Measurements from ENCODE around the gene KIAA0753. TPM values are rescaled to one million over a fixed set of nuclear protein-coding genes. Genes with fewer than 3 reads are reported as not detected.

Gene KIAA0753
- total and polyA plus RNA-seq, 10 of the 15 experiments (the other 5 are each of a cell fraction or from before 2014, with no cell fraction given): 2.2 to 15.2 (median 7.7) TPM

DNA sequence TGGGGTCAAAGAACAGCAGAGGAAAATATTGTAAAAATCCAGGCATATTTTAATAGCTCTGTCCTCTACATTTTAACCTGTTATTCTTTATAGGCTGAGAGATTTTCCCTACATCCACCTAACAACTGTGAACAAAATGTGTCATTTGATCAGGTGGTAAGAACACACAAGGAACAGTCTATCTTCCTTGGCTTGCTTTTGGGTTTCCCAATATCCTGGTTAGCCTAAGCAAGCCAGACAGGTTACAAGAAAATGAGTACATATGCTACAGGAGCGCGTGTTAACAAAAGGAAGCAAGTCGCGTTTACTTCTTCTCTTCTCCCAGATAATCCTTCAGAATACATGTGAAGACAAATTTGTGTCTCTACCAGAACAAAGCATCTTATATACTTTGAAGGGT, 53.2 kb downstream of the KIAA0753 start:
- RAD21 ChIA-PET (ENCODE audit: unreplicated experiment): no interaction called here

DNA sequence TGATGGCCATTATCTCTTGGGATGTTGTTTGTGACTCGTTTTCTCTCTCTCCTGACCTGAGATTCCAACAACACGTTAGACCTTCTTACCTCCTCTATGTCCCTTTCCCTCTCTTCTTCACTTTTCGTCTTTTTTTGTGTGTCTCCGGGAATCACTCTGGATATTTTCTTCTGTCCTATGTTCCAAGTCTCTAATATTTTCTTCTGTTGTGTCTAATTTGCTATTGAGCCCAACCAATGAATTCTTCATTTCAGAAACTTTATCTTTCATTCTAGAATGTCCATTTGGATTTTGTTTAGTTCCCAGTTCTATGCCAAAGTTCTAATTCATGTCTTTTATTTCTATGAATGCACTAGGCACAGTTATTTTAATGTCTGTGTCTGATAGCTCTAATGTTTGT, 57.1 kb downstream of the KIAA0753 start:
- H3K27ac ChIP-seq (ENCODE audit: control insufficient read depth, insufficient read depth): no peak overlapping the region
- peaks cover 0 to 16% of the 10 kb centered on the region in 2 experiments; a peak in 3 of 4 replicates for H3K36me3 ChIP-seq (ENCODE audit: control insufficient read depth in 2 of 2, insufficient read depth in 2 of 2, low read length in 1 of 2)
- no peaks in the 10 kb centered on the region for H3K27me3 ChIP-seq (replicated peaks in 1 of 2; ENCODE audit: control insufficient read depth in 2 of 2, insufficient read depth in 2 of 2, low read length in 1 of 2)
- H3K79me2 ChIP-seq (ENCODE audit: control insufficient read depth, insufficient read depth, low read length): no peaks in the 10 kb centered on the region
- H3K4me2 ChIP-seq (ENCODE audit: control insufficient read depth, insufficient read depth): no peak overlapping the region
- DNase-seq (ENCODE audit: low read depth, low spot score) (no peak), ATAC-seq (no peak), FAIRE-seq (no peak)
- in situ Hi-C loops (cut with MboI): no loop called here
- 98% methylated on average over 4 of the region's 4 CpGs for WGBS (ENCODE audit: insufficient coverage, insufficient replicate concordance, low lambda C conversion rate, missing lambda C conversion rate)
- RAD21 ChIA-PET (ENCODE audit: unreplicated experiment): no interaction called here
- CTCF ChIA-PET: no interaction called here
- SMC1A ChIA-PET (ENCODE audit: uncharacterized antibody, unreplicated experiment): no interaction called here
- H2AFZ ChIP-seq (ENCODE audit: control insufficient read depth, low read depth, low read length): no peak overlapping the region
- TF ChIP-seq ASH2L (IDR thresholded peaks at IDR 0.05; ENCODE audit: borderline replicate concordance, low read depth): no peak
- TF ChIP-seq EGR1 (IDR thresholded peaks at IDR 0.05; ENCODE audit: borderline replicate concordance in 1 of 2, low read depth in 2 of 2, low read length in 2 of 2): no peak
- TF ChIP-seq, protein P1, sequence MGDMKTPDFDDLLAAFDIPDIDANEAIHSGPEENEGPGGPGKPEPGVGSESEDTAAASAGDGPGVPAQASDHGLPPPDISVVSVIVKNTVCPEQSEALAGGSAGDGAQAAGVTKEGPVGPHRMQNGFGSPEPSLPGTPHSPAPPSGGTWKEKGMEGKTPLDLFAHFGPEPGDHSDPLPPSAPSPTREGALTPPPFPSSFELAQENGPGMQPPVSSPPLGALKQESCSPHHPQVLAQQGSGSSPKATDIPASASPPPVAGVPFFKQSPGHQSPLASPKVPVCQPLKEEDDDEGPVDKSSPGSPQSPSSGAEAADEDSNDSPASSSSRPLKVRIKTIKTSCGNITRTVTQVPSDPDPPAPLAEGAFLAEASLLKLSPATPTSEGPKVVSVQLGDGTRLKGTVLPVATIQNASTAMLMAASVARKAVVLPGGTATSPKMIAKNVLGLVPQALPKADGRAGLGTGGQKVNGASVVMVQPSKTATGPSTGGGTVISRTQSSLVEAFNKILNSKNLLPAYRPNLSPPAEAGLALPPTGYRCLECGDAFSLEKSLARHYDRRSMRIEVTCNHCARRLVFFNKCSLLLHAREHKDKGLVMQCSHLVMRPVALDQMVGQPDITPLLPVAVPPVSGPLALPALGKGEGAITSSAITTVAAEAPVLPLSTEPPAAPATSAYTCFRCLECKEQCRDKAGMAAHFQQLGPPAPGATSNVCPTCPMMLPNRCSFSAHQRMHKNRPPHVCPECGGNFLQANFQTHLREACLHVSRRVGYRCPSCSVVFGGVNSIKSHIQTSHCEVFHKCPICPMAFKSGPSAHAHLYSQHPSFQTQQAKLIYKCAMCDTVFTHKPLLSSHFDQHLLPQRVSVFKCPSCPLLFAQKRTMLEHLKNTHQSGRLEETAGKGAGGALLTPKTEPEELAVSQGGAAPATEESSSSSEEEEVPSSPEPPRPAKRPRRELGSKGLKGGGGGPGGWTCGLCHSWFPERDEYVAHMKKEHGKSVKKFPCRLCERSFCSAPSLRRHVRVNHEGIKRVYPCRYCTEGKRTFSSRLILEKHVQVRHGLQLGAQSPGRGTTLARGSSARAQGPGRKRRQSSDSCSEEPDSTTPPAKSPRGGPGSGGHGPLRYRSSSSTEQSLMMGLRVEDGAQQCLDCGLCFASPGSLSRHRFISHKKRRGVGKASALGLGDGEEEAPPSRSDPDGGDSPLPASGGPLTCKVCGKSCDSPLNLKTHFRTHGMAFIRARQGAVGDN (IDR thresholded peaks at IDR 0.05): no peak
- TF ChIP-seq, protein P2, sequence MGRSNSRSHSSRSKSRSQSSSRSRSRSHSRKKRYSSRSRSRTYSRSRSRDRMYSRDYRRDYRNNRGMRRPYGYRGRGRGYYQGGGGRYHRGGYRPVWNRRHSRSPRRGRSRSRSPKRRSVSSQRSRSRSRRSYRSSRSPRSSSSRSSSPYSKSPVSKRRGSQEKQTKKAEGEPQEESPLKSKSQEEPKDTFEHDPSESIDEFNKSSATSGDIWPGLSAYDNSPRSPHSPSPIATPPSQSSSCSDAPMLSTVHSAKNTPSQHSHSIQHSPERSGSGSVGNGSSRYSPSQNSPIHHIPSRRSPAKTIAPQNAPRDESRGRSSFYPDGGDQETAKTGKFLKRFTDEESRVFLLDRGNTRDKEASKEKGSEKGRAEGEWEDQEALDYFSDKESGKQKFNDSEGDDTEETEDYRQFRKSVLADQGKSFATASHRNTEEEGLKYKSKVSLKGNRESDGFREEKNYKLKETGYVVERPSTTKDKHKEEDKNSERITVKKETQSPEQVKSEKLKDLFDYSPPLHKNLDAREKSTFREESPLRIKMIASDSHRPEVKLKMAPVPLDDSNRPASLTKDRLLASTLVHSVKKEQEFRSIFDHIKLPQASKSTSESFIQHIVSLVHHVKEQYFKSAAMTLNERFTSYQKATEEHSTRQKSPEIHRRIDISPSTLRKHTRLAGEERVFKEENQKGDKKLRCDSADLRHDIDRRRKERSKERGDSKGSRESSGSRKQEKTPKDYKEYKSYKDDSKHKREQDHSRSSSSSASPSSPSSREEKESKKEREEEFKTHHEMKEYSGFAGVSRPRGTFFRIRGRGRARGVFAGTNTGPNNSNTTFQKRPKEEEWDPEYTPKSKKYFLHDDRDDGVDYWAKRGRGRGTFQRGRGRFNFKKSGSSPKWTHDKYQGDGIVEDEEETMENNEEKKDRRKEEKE (IDR thresholded peaks at IDR 0.05): no peak
- H3K4me3 ChIP-seq: no peak overlapping the region
- H3K4me1 ChIP-seq (ENCODE audit: control insufficient read depth, insufficient read depth, low read length): no peaks in the 10 kb centered on the region
- peaks cover 1% of the 10 kb centered on the region; the same call in 2 of the 3 replicates for H3K9me3 ChIP-seq (replicated peaks; ENCODE audit: control insufficient read depth, insufficient read depth, low read length)
- H4K20me1 ChIP-seq (ENCODE audit: control insufficient read depth, insufficient read depth): no peaks in the 10 kb centered on the region
- H3K9ac ChIP-seq (ENCODE audit: control insufficient read depth, insufficient read depth, low read length): no peak overlapping the region
- no TSS peak for BruUV-seq (replicated peaks)
- intact Hi-C loops (cut with micrococcal nuclease; ENCODE audit: unreplicated experiment): no loop called here
- POLR2A ChIA-PET: no interaction called here

More for the DNA sequence above, 53.2 kb downstream of the KIAA0753 start:
- intact Hi-C loops (cut with micrococcal nuclease; ENCODE audit: unreplicated experiment) (no loop called here), in situ Hi-C loops (cut with MboI) (no loop called here)
- TSS peak; percentile 20 for BruUV-seq (replicated peaks)
- H3K27ac ChIP-seq (ENCODE audit: control insufficient read depth, insufficient read depth): no peak overlapping the region
- no peaks in the 10 kb centered on the region for H4K20me1 ChIP-seq (ENCODE audit: control insufficient read depth, insufficient read depth)
- POLR2A ChIA-PET: interaction anchor here (0.9 kb wide), 1 partner anchor 52 kb away, joined by 3 read pairs; no protein-coding TSS in a partner anchor
- CTCF ChIA-PET: interaction anchor here (0.7 to 1.6 kb wide), 2 partner anchors 14 to 21 kb away, joined by 3 read pairs; no protein-coding TSS in a partner anchor
- no peaks in the 10 kb centered on the region for H3K79me2 ChIP-seq (ENCODE audit: control insufficient read depth, insufficient read depth, low read length)
- no peak overlapping the region for H3K4me2 ChIP-seq (ENCODE audit: control insufficient read depth, insufficient read depth)
- 99% methylated on average over 4 of the region's 4 CpGs for WGBS (ENCODE audit: insufficient coverage, insufficient replicate concordance, low lambda C conversion rate, missing lambda C conversion rate)
- H3K4me1 ChIP-seq (ENCODE audit: control insufficient read depth, insufficient read depth, low read length): no peaks in the 10 kb centered on the region
- no peak overlapping the region for H3K9ac ChIP-seq (ENCODE audit: control insufficient read depth, insufficient read depth, low read length)
- no peak overlapping the region for H2AFZ ChIP-seq (ENCODE audit: control insufficient read depth, low read depth, low read length)
- TF ChIP-seq, protein P3, sequence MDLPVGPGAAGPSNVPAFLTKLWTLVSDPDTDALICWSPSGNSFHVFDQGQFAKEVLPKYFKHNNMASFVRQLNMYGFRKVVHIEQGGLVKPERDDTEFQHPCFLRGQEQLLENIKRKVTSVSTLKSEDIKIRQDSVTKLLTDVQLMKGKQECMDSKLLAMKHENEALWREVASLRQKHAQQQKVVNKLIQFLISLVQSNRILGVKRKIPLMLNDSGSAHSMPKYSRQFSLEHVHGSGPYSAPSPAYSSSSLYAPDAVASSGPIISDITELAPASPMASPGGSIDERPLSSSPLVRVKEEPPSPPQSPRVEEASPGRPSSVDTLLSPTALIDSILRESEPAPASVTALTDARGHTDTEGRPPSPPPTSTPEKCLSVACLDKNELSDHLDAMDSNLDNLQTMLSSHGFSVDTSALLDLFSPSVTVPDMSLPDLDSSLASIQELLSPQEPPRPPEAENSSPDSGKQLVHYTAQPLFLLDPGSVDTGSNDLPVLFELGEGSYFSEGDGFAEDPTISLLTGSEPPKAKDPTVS (IDR thresholded peaks at IDR 0.05; ENCODE audit: low read depth, low read length): no peak
- TF ChIP-seq MTA3 (IDR thresholded peaks at IDR 0.05; ENCODE audit: borderline replicate concordance, low read length) (no peak), STAT1 (conservative IDR thresholded peaks at IDR 0.05) (no peak), RUNX3 (IDR thresholded peaks at IDR 0.05; ENCODE audit: low read length) (no peak), PAX8 (IDR thresholded peaks at IDR 0.05) (no peak), CEBPB (IDR thresholded peaks at IDR 0.05; ENCODE audit: borderline replicate concordance in 1 of 2, low read depth in 2 of 2, low read length in 2 of 2) (no peak), MTA2 (IDR thresholded peaks at IDR 0.05; ENCODE audit: low read depth) (no peak)
- ATAC-seq (no peak), FAIRE-seq (no peak), DNase-seq (ENCODE audit: low read depth, low spot score) (no peak)
- peaks cover 2 to 33% of the 10 kb centered on the region in 2 experiments; a peak in 3 of 4 replicates for H3K36me3 ChIP-seq (ENCODE audit: control insufficient read depth in 2 of 2, insufficient read depth in 2 of 2, low read length in 1 of 2)
- no peaks in the 10 kb centered on the region for H3K27me3 ChIP-seq (replicated peaks in 1 of 2; ENCODE audit: control insufficient read depth in 2 of 2, insufficient read depth in 2 of 2, low read length in 1 of 2)
- no peak overlapping the region for H3K4me3 ChIP-seq
- SMC1A ChIA-PET (ENCODE audit: uncharacterized antibody, unreplicated experiment): no interaction called here
- peaks cover 1% of the 10 kb centered on the region; the same call in 2 of the 3 replicates for H3K9me3 ChIP-seq (replicated peaks; ENCODE audit: control insufficient read depth, insufficient read depth, low read length)
